K562 (cell line): ENCODE results near the gene NAT9. TPM values are rescaled to one million over a fixed set of nuclear protein-coding genes. Genes with fewer than 3 reads are reported as not detected.

Experiments
- ATAC-seq: fragments of 200-7000 bp; cut with Tn5 transposase; 3 replicates; pipeline ENCODE4 v1.9.1; 2020; ENCODE audit warnings: moderate library complexity
- BruUV-seq: library from RNA; stranded (reverse); fragments of 400-500 nt; replicated peaks from 2 replicates; lab custom pipeline; 2021; lab: Mats Ljungman, UMichigan
- CTCF ChIA-PET: fragments of 300-600 bp; formaldehyde crosslinking; extraction: SDS; loops from one replicate; lab custom pipeline; 2021; ENCODE audit warnings: low intra/inter-chr PET ratio; lab: Yijun Ruan, JAX
- POLR2A ChIA-PET: fragments of 300-600, 350-650 bp; sonication (Branson Sonifier 250); formaldehyde crosslinking; extraction: SDS; loops from one replicate; lab custom pipeline; 2021; ENCODE audit warnings: antibody characterized with exemption, inconsistent platforms; lab: Yijun Ruan, JAX
- DNase-seq, 4 experiments: peaks; one replicate each; pipeline versions ENCODE4 v3.0.0 to v3.0.0-alpha.2; 2011 to 2018; ENCODE audit warnings: low spot score in 3 of 4, mixed read lengths in 3 of 4; ENCODE audit errors: extremely low read depth in 1 of 4
- FAIRE-seq: peaks from 2 replicates; lab custom pipeline; 2011; peaks lifted over from hg19 to GRCh38; lab: Jason Lieb, UNC
- H2AFZ ChIP-seq: 2 replicates; pipeline ENCODE4 v1.6.0; 2011; ENCODE audit warnings: low read depth, low read length, control low read depth, inconsistent platforms
- H3K27ac ChIP-seq: fragments of 200-600 bp; 3 replicates; pipeline ENCODE4 v1.8.0; 2011; ENCODE audit warnings: low read depth, mild to moderate bottlenecking, control low read depth, inconsistent platforms, low read length, moderate library complexity, mixed read lengths; ENCODE audit errors: extremely low read depth
- H3K27me3 ChIP-seq, 2 experiments: fragments of 300-600 bp in 1 of 2; 2 replicates in 1 of 2; 3 replicates in 1 of 2; pipeline versions ENCODE4 v1.6.0 to v1.8.0; 2011; ENCODE audit warnings: inconsistent platforms in 2 of 2, low read length in 2 of 2, mild to moderate bottlenecking in 1 of 2, mixed read lengths in 1 of 2, moderate library complexity in 1 of 2; ENCODE audit not compliant: control insufficient read depth in 2 of 2, insufficient read depth in 2 of 2
- H3K36me3 ChIP-seq: fragments of 300-600 bp; 3 replicates; pipeline ENCODE4 v1.8.0; 2011; ENCODE audit warnings: mild to moderate bottlenecking, low read length, inconsistent platforms; ENCODE audit not compliant: control insufficient read depth, insufficient read depth
- H3K4me1 ChIP-seq, 2 experiments: fragments of 200-600 bp in 1 of 2; replicated peaks in 1 of 2; 2 replicates in 1 of 2; 3 replicates in 1 of 2; pipeline versions ENCODE4 v1.5.1 to v1.8.0; 2011; ENCODE audit warnings: inconsistent platforms in 2 of 2, low read length in 2 of 2, mild to moderate bottlenecking in 1 of 2, mixed read lengths in 1 of 2, moderate library complexity in 1 of 2; ENCODE audit not compliant: control insufficient read depth in 2 of 2, insufficient read depth in 2 of 2
- H3K4me2 ChIP-seq: 2 replicates; pipeline ENCODE4 v1.6.1; 2011; ENCODE audit warnings: low read length, control low read depth, inconsistent platforms, mixed read lengths; ENCODE audit not compliant: insufficient read depth
- H3K4me3 ChIP-seq: fragments of 200-600 bp; sonication (generic), shearing (Covaris generic); 2 replicates; pipeline ENCODE4 v1.5.1; 2016; ENCODE audit warnings: control low read depth, inconsistent platforms
- H3K79me2 ChIP-seq: fragments of 200-600 bp; 3 replicates; pipeline ENCODE4 v1.8.0; 2011; ENCODE audit warnings: low read length, inconsistent platforms; ENCODE audit not compliant: control insufficient read depth, insufficient read depth
- H3K9ac ChIP-seq, 2 experiments: 2 replicates each; pipeline versions ENCODE4 v1.6.0 to v1.6.1; 2011; ENCODE audit warnings: low read depth in 2 of 2, low read length in 2 of 2, control low read depth in 1 of 2, inconsistent platforms in 1 of 2, mild to moderate bottlenecking in 1 of 2, mixed read lengths in 1 of 2; ENCODE audit not compliant: insufficient read depth in 1 of 2
- H3K9me1 ChIP-seq: one replicate; pipeline ENCODE4 v1.6.0; 2011; ENCODE audit warnings: inconsistent platforms, mild to moderate bottlenecking, low read length, moderate library complexity; ENCODE audit not compliant: control insufficient read depth, insufficient read depth
- H3K9me3 ChIP-seq: replicated peaks from 2 replicates; pipeline ENCODE4 v1.5.1; 2011; ENCODE audit warnings: low read depth, low read length, inconsistent platforms; ENCODE audit not compliant: control insufficient read depth, insufficient read depth
- H4K20me1 ChIP-seq: replicated peaks from 2 replicates; pipeline ENCODE4 v1.6.1; 2011; ENCODE audit warnings: low read length, inconsistent platforms, mixed read lengths; ENCODE audit not compliant: control insufficient read depth, insufficient read depth
- BMI1 ChIP-seq: fragments of 150-350 bp; IDR thresholded peaks from 2 replicates; pipeline ENCODE4 v1.6.1; 2014; ENCODE audit warnings: low read length
- CTCF ChIP-seq, 3 experiments: IDR thresholded peaks in 2 of 3; conservative IDR thresholded peaks in 1 of 3; 2 replicates each; pipeline ENCODE4 v1.5.1; 2011 to 2012; ENCODE audit warnings: low read length in 3 of 3, mild to moderate bottlenecking in 3 of 3, control low read depth in 2 of 3, improper control_type of control experiment in 1 of 3, inconsistent platforms in 1 of 3, low read depth in 1 of 3, mixed read lengths in 1 of 3, moderate library complexity in 1 of 3; ENCODE audit not compliant: insufficient read depth in 2 of 3
- DACH1 ChIP-seq: fragments of 450-650 bp; IDR thresholded peaks from 2 replicates; pipeline ENCODE4 v1.6.1; 2018; ENCODE audit not compliant: partially characterized antibody
- E2F5 ChIP-seq: sonication (generic); formaldehyde crosslinking; IDR thresholded peaks from 2 replicates; pipeline ENCODE4 v1.8.0; 2022; ENCODE audit warnings: mild to moderate bottlenecking, missing genetic modification reagents
- EP300 ChIP-seq: IDR thresholded peaks from 2 replicates; pipeline ENCODE4 v1.6.1; 2012; ENCODE audit warnings: low read length, improper control_type of control experiment
- EZH2 ChIP-seq: IDR thresholded peaks from 2 replicates; pipeline ENCODE4 v1.6.1; 2012; ENCODE audit warnings: low read depth, mild to moderate bottlenecking, inconsistent platforms, low read length, borderline replicate concordance
- HDGF ChIP-seq: fragments of 450-650 bp; IDR thresholded peaks from 2 replicates; pipeline ENCODE4 v1.6.1; 2016
- MEF2D ChIP-seq: conservative IDR thresholded peaks from 2 replicates; pipeline ENCODE4 v1.6.1; 2016; ENCODE audit warnings: low read depth, missing genetic modification characterization, missing compliant biosample characterization
- MYBL2 ChIP-seq, 2 experiments: fragments of 450-650 bp in 1 of 2; sonication (generic) in 1 of 2; formaldehyde crosslinking in 1 of 2; IDR thresholded peaks; 2 replicates each; pipeline versions ENCODE4 v1.6.1 to v1.8.1; 2017 to 2022; ENCODE audit warnings: borderline replicate concordance in 1 of 2, inconsistent platforms in 1 of 2, low read depth in 1 of 2, mild to moderate bottlenecking in 1 of 2, missing genetic modification reagents in 1 of 2, moderate library complexity in 1 of 2
- NR2F6 ChIP-seq: fragments of 450-650 bp; formaldehyde crosslinking; IDR thresholded peaks from 2 replicates; pipeline ENCODE4 v1.4.0; 2020; ENCODE audit warnings: mild to moderate bottlenecking
- NRF1 ChIP-seq, 2 experiments: fragments of 450-650 bp; IDR thresholded peaks in 1 of 2; conservative IDR thresholded peaks in 1 of 2; 2 replicates each; pipeline ENCODE4 v1.6.1; 2014; ENCODE audit warnings: mild to moderate bottlenecking in 2 of 2
- PHTF2 ChIP-seq: fragments of 250-450 bp; sonication (Bioruptor Pico); IDR thresholded peaks from 2 replicates; pipeline ENCODE4 v1.5.0; 2021; ENCODE audit warnings: mild to moderate bottlenecking
- SIN3A ChIP-seq, 2 experiments: fragments of 150-350 bp in 1 of 2; IDR thresholded peaks; 2 replicates each; pipeline ENCODE4 v1.6.1; 2011 to 2016; ENCODE audit warnings: borderline replicate concordance in 2 of 2, low read depth in 2 of 2, low read length in 2 of 2, mild to moderate bottlenecking in 2 of 2, moderate library complexity in 2 of 2; ENCODE audit not compliant: control insufficient read depth in 1 of 2
- SRF ChIP-seq, 2 experiments: fragments of 250-450, 450-650 bp in 1 of 2; sonication (Bioruptor Pico) in 1 of 2; sonication (generic) in 1 of 2; formaldehyde crosslinking; IDR thresholded peaks; 2 replicates each; pipeline versions ENCODE4 v1.5.0 to v1.5.1; 2020 to 2022; ENCODE audit warnings: mild to moderate bottlenecking in 1 of 2, missing genetic modification reagents in 1 of 2
- TCF7 ChIP-seq: sonication (generic); IDR thresholded peaks from 2 replicates; pipeline ENCODE4 v1.6.1; 2016; ENCODE audit warnings: antibody characterized with exemption, borderline replicate concordance
- ZNF140 ChIP-seq: fragments of 250-450 bp; sonication (Bioruptor Pico); IDR thresholded peaks from 2 replicates; pipeline ENCODE4 v1.8.0; 2021; ENCODE audit warnings: moderate library complexity, mild to moderate bottlenecking, inconsistent platforms
- ZNF174 ChIP-seq: fragments of 250-450 bp; sonication (Bioruptor Pico); IDR thresholded peaks from 2 replicates; pipeline ENCODE4 v1.4.0; 2020; ENCODE audit warnings: mild to moderate bottlenecking
- WGBS: fragments of 100-300 bp; shearing (Covaris generic); methylation state at CpG from one replicate; pipeline ENCODE4 v1.1.6; 2016; ENCODE audit warnings: low coverage, mixed read lengths; ENCODE audit not compliant: insufficient coverage; ENCODE audit errors: missing lambda C conversion rate; 5-methylcytosine and 5-hydroxymethylcytosine counted together
- in situ Hi-C: fragments of 300-500 bp; cut with MboI; formaldehyde crosslinking; loops from 4 replicates; pipeline ENCODE4 v1.15.0; 2018; ENCODE audit warnings: inconsistent platforms, mixed read lengths
- intact Hi-C: fragments of 100-400 bp; cut with micrococcal nuclease; formaldehyde crosslinking; loops from 2 replicates; pipeline ENCODE4 v1.14.2; 2022
- polyA plus RNA-seq, 8 experiments: library from polyadenylated mRNA; depleted of rRNA in 4 of 8; stranded (reverse) in 5 of 8; unstranded in 3 of 8; fragments of >200 nt; fragmentation: Nextera tagmentation in 2 of 8; fragmentation: Illumina TruSeq in 1 of 8; extraction: Ambion mirVana in 2 of 8; extraction: Trizol in 1 of 8; gene quantifications; 2 replicates each; pipeline versions ENCODE4 v1.2.1 to v1.2.3, GENCODE V29; 2011 to 2014; ENCODE audit warnings: inconsistent platforms in 1 of 8, missing spikeins in 1 of 8
- total RNA-seq, 7 experiments: library from RNA; depleted of rRNA in 6 of 7; stranded (reverse); fragments of >200 nt in 6 of 7; fragmentation: Illumina TruSeq in 2 of 7; extraction: Trizol in 2 of 7; gene quantifications; 2 replicates each; pipeline versions ENCODE4 v1.2.1 to v1.2.3, GENCODE V29; 2011 to 2021; ENCODE audit warnings: low replicate concordance in 1 of 7

The NAT9 gene
- total and polyA plus RNA-seq, 9 of the 15 experiments (the other 6 are each of a cell fraction or from before 2014, with no cell fraction given): 4.2 to 63.6 (median 40.8) TPM

GRCh38 chr17:74816905-74817620 is 40.9 kb upstream of the NAT9 start (continued):
- no peak for TF ChIP-seq NRF1 (conservative IDR thresholded peaks at IDR 0.05 in 1 of 2, IDR thresholded peaks at IDR 0.05 in 1 of 2)
- TF ChIP-seq SIN3A (IDR thresholded peaks at IDR 0.05; ENCODE audit: borderline replicate concordance in 2 of 2, control insufficient read depth in 1 of 2, low read depth in 2 of 2, low read length in 2 of 2): no peak
- TF ChIP-seq ZNF174 (CRISPR knock-in tag): no peak
- no peak for TF ChIP-seq NR2F6 (CRISPR knock-in tag)
- TF ChIP-seq TCF7: no peak

GRCh38 chr17:74815550-74816370 is 39.6 kb upstream of the NAT9 start:
- H3K36me3 ChIP-seq: no peaks in the 10 kb centered on the region
- H4K20me1 ChIP-seq: no peaks in the 10 kb centered on the region; the same call in 1 of the 2 replicates
- no peak overlapping the region for H3K4me3 ChIP-seq
- no peak overlapping the region for H3K9ac ChIP-seq
- H3K27ac ChIP-seq: no peak overlapping the region
- DNase-seq: peak; percentile 29 to 46 (median 36)
- ATAC-seq: peak; percentile 84
- WGBS: 73% methylated on average over 15 of the region's 15 CpGs
- in situ Hi-C loops: no loop called here
- peak; percentile 63 for FAIRE-seq
- peaks cover 2% of the 10 kb centered on the region for H3K9me1 ChIP-seq
- no peak overlapping the region for H3K4me2 ChIP-seq
- H3K27me3 ChIP-seq: no peaks in the 10 kb centered on the region
- no TSS peak for BruUV-seq
- H3K9me3 ChIP-seq: no peaks in the 10 kb centered on the region
- no peak overlapping the region for H2AFZ ChIP-seq
- H3K79me2 ChIP-seq: no peaks in the 10 kb centered on the region
- POLR2A ChIA-PET: no interaction called here
- CTCF ChIA-PET: interaction anchor here (0.6 to 1.0 kb wide), 2 partner anchors 49 to 1804 kb away, joined by 3 to 6 read pairs; no protein-coding TSS in a partner anchor
- peaks cover 0 to 3% of the 10 kb centered on the region in 2 experiments; a peak in 1 of 5 replicates for H3K4me1 ChIP-seq
- intact Hi-C loops: no loop called here
- TF ChIP-seq E2F5: no peak
- TF ChIP-seq DACH1: no peak
- no peak for TF ChIP-seq PHTF2 (CRISPR knock-in tag)
- no peak for TF ChIP-seq EP300
- TF ChIP-seq EZH2: no peak
- no peak for TF ChIP-seq ZNF140 (CRISPR knock-in tag)
- no peak for TF ChIP-seq BMI1
- no peak for TF ChIP-seq MYBL2 (IDR thresholded peaks at IDR 0.05; ENCODE audit: low read depth)
- TF ChIP-seq MYBL2 (CRISPR knock-in tag; IDR thresholded peaks at IDR 0.05; ENCODE audit: borderline replicate concordance): no peak
- no peak for TF ChIP-seq MEF2D (tag)
- no peak for TF ChIP-seq HDGF
- TF ChIP-seq SRF (CRISPR knock-in tag; IDR thresholded peaks at IDR 0.05): peak in 1 of 2 experiments; percentile 20; a peak in 1 of 4 replicates
- TF ChIP-seq CTCF (IDR thresholded peaks at IDR 0.05 in 2 of 3, conservative IDR thresholded peaks at IDR 0.05 in 1 of 3; ENCODE audit: insufficient read depth in 2 of 3, low read depth in 1 of 3, low read length in 3 of 3): peak; percentile 47 to 62 (median 60)
